Measurements from ENCODE around the gene SLC35G6.

The SLC35G6 gene

GRCh38 chr17:7460850-7461660, 20.2 kb upstream of the SLC35G6 start:
- no peak for DNase-seq (ENCODE audit: low read depth)
- H3K4me3 ChIP-seq (ENCODE audit: control insufficient read depth, low read depth, low read length), result no peak overlapping the region
- no peak for TF ChIP-seq CTCF (IDR thresholded peaks at IDR 0.05; ENCODE audit: control insufficient read depth, insufficient read depth, low read depth, low read length, missing control alignments)

GRCh38 chr17:7462474-7463371, 18.5 kb upstream of the SLC35G6 start:
- TF ChIP-seq CTCF (IDR thresholded peaks at IDR 0.05; ENCODE audit: control insufficient read depth, insufficient read depth, low read depth, low read length, missing control alignments), result no peak
- DNase-seq (ENCODE audit: low read depth), result no peak
- H3K4me3 ChIP-seq (ENCODE audit: control insufficient read depth, low read depth, low read length), result no peak overlapping the region

GRCh38 chr17:7463372-7463846, 17.8 kb upstream of the SLC35G6 start:
- no peak for TF ChIP-seq CTCF (IDR thresholded peaks at IDR 0.05; ENCODE audit: control insufficient read depth, insufficient read depth, low read depth, low read length, missing control alignments)

GRCh38 chr17:7464081-7464480, 17.2 kb upstream of the SLC35G6 start:
- DNase-seq (ENCODE audit: low read depth), result no peak

More at GRCh38 chr17:7463372-7463846, 17.8 kb upstream of the SLC35G6 start:
- DNase-seq (ENCODE audit: low read depth), result no peak
- H3K4me3 ChIP-seq (ENCODE audit: control insufficient read depth, low read depth, low read length), result no peak overlapping the region

GRCh38 chr17:7465597-7466275, 15.5 kb upstream of the SLC35G6 start:
- no peak for DNase-seq (ENCODE audit: low read depth)
- H3K4me3 ChIP-seq (ENCODE audit: control insufficient read depth, low read depth, low read length), result no peak overlapping the region
- TF ChIP-seq CTCF (IDR thresholded peaks at IDR 0.05; ENCODE audit: control insufficient read depth, insufficient read depth, low read depth, low read length, missing control alignments), result no peak

More at GRCh38 chr17:7464081-7464480, 17.2 kb upstream of the SLC35G6 start:
- TF ChIP-seq CTCF (IDR thresholded peaks at IDR 0.05; ENCODE audit: control insufficient read depth, insufficient read depth, low read depth, low read length, missing control alignments), result no peak
- no peak overlapping the region for H3K4me3 ChIP-seq (ENCODE audit: control insufficient read depth, low read depth, low read length)

GRCh38 chr17:7466318-7466638, 15.0 kb upstream of the SLC35G6 start:
- TF ChIP-seq CTCF (IDR thresholded peaks at IDR 0.05; ENCODE audit: control insufficient read depth, insufficient read depth, low read depth, low read length, missing control alignments), result no peak
- H3K4me3 ChIP-seq (ENCODE audit: control insufficient read depth, low read depth, low read length), result no peak overlapping the region
- DNase-seq (ENCODE audit: low read depth), result no peak
